GM21423 (cell line): ENCODE measurements around the gene PMEPA1.

Source experiments
- ATAC-seq: cut with Tn5 transposase; IDR thresholded peaks from one replicate; pipeline ENCODE4 v1.9.1; 2021; ENCODE audit warnings: mild to moderate bottlenecking, moderate library complexity; ENCODE audit not compliant: unreplicated experiment

Gene PMEPA1

DNA sequence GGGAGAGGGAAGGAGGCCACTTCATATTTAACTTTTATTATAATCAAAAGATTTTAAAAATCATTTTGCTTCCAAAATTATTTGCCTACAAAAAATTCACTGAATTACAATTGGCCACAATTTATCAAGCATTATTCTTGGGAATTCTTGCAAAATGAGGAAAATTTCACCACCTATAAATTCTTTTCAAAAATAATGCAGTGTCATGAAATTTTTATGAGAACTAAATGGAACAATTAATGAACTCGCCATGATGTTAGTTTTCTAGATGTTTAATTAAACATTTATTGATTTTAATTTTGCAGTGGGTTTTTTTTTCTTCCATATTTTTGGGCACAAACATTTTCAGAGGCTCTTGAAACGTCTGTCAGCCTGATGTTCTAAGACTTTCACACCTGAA is 83.8 kb downstream of the PMEPA1 start:
- ATAC-seq, result no peak

DNA sequence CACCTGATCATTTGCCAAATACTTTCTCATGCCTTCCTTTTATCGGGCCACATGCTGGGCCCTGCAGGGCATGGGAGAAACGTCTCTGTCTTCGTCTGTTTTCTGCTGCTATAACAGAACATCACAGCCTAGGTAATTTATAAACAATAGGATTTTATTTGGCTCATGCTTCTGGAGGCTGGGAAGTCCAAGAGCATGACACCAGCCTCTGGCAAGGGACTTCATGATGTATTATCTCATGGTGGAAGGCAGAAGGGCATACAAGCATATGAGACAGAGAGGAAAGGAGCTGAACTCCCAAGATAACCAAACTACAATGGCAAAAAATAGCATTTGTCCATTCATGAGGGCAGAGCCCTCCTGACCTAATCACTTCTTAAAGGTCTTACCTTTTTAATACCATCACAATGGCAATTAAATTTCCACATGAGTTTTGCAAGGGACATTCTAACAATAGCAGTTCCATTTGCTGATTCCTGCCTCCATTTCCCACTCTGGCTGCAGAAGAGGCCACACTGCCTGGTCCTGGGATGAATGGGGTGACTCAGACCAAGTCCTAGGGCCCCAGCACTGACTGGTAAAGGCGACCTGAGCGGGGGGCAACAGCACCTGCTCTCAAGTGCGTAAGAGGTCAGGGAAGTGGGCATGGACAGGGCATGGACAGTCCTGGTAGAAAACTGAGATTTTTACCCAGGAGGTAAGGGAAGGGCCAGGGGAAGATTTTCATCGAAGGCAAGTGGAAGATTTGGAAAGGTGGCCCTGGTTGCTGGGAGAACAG is 84.4 kb downstream of the PMEPA1 start:
- ATAC-seq, result no peak

DNA sequence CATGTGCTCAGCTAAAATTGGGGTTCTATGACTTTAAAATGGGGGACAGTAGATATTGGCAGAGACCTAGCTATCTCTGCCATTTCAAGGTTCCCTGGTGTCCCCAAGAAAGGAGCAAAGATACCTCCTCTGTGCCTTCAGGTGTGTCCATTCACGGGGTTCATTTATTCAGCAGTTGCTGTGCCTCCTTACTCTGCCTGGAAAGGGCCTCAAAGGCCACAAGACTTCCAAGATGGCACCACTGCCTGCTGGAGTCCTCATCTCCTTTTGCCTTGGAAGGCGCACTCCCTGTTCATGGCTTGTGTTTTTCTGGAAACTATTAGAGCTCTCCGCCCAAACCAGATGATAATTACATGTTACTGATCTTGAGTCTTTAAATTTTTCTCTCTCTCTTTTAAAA is 85.7 kb downstream of the PMEPA1 start:
- no peak for ATAC-seq

DNA sequence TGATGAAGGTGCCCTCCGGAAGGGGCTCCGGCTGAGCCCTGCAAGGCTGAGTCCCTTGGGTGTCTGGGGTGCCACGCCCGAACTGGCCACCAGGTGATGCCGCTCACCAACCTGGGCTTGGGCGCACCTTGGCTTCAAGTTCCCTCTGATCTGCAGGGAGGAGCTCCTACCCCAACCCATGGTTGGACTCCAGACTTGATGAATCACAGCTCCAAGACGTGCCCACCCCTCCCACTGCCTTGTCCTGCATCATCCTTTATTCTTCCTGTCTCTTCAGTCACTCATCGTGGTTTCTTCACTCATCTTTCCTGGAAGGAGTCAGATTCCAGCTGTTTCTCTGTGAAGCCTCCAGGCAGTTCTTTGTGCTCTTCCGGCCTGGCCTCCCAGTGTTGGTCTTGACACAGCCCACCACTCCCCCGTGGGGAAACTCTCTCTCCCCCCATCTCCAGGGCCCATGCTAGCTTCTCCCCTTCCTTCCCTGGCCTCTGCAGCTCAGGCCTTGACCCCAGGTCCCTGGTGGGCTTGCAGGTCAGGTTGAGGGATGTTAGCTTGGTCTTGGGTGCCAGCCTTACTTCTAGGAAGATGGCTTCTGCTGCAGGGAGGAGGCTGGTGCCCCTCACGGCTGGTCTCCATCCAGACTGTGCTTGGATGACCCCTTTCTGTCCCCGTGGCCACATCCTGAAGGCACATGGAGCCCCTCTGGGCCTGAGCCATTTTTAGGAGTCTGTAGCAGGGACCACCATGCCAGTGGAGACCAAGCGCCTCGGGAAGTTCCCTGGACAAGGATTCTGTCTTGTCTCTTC is 87.0 kb downstream of the PMEPA1 start:
- no peak for ATAC-seq

DNA sequence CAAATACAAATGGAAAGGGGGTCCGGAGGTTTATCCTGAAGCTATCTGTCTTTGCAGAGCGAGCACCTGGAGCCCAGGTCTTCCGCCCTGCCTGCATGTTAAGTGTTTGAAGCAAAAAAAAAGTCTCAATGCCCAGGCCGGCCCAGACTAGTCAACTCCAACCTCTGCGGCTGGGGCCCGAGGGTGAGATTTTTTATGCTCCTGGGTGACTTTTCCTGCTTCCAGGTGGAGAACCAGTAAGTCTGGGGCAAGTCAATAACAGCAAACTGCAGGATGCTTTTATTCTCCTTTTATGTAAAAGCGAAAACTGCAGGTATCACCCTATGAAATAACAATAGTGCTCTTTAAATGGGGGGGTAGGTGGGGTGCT is 87.6 kb downstream of the PMEPA1 start:
- ATAC-seq, result no peak

DNA sequence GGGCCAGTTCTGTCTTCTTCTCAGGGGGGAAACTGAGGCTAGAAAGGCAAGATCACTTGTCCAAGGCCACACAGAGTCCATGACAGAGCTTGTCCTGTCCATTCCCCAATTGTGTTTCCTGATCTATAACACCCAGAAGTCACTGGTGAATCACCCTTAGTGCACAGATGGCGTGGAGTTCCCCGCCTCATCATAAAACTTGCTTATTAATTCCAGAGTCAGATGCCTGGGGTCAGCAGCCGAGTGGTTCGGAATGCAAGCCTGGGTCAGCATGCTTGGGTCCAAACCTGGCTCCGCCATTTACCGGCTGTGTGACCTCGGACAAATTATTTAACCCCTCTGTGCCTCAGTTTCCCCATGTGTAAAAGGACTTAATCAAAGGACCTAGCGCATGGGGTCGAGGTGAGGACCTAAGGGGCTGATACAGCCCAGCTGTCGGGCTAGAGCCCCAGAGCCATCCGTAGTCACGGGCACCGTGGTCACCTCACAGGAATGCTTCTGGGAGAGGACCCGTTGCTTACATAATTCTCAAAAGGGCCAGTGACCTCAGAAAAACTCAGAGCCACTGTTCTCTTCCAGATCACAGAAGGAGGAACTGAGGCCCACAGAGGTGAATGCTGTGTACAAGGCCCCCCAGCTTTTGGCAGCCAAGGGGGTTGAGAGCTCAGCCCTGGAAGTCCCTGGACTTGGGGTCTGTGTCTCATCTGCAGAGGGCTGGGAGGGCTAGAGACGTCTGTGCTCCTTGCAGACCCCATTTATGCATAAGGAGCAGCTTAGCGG is 88.2 kb downstream of the PMEPA1 start:
- no peak for ATAC-seq

DNA sequence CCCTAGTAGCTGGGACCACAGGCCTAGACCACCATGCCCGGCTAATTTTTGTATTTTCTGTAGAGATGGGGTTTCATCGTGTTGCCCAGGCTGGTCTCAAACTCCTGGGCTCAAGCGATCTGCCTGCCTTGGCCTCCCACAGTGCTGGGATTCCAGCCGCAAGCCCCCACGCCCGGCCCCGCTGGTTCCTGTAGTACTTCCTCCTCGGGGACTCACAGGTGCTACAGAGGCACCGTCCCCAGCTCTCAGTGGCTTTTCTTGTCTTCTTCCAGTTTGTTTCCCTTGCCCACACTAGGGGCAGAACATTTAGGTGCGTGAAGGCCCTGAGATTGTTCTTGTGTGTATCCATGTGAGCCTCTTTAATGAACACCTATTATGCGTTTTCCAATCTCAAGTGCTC is 88.8 kb downstream of the PMEPA1 start:
- no peak for ATAC-seq

DNA sequence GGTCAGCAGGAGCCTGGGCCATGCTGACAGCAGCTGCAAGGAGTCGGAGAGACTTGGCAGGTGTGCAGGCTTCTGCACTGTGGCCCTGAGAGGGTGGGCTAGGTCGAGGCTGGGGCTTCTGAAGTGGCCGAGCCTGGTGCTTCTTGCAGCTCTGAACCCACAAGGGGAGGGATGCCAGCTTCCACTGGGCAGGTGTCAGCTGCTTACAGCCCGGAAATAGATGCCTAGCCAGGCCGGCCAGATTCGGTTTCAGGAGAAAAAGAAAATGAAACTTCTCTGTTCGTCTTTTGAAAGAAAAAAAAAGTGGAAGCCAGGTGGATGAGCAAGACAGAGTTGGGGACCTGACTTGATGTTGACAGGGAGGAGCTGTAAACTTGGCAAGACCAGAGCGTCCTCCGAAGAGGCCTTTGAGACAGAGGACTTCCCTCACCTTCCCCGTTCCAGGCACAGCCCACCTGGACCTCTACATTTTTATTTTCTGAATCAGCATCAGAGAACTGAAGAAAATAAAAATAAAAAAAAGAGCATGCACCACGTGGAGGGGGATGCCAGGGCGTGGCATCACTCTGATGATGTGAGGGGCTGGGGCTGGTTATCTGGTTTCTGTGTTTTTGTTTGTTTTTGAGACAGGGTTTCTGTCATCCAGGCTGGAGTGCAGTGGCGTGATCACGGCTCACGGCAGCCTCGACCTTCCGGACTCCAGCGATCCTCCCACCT is 89.4 kb downstream of the PMEPA1 start, which contains the start of gene ZBP1:
Gene ZBP1 (minus strand): TSS at position 153 of the 717 bp plus-strand sequence. CDS start 131 bp downstream, at position 22.
- peak; percentile 50 for ATAC-seq

DNA sequence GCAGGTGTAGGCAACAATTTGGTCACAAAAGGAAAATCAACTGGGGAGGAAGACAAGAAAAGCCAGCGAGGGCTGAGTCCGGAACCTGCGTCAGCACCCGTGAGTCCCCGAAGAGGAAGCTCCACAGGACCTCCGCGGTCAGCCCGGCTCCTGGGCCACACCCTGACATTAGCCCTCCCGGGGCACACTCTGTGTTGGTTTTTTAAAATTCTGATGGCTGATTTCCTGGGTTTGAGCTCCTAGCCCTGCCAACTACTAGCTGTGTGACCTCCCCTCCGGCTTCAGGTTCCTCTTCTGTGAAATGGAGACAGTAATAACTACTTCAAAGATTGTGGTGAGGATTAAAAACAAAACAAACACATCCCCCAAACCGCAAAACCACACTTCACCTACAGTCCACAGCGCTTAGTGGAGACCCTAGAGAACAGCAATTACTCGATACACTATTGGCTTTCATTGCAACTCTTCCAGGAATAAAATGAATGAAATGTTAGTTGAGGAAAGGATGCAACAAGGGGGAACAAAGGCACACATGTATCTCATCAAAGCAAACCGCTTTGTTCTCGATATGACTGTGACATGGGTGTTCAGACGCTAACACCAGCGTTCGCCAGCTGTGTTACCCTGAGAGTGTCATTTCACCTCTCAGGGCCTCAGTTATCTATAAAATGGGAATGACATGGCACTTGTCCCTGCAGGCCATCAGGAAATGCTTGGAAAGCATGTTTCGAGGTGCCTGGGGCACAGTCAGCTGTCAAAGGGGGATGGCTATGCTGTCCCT is 90.6 kb downstream of the PMEPA1 start:
- peak; percentile 47 for ATAC-seq

DNA sequence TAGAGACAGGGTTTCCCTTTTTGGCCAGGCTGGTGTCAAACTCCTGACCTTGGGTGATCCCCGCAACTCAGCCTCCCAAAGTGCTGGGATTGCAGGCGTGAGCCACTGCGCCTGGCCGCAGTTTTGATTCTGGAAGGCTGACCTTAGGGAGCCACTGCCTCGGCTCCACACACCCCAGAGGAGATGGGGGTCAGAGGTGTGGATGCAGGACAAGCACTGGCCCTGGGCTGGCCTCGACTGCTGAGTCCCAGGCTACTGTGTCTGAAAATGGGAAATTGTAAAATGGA is 91.1 kb downstream of the PMEPA1 start:
- ATAC-seq, result no peak

DNA sequence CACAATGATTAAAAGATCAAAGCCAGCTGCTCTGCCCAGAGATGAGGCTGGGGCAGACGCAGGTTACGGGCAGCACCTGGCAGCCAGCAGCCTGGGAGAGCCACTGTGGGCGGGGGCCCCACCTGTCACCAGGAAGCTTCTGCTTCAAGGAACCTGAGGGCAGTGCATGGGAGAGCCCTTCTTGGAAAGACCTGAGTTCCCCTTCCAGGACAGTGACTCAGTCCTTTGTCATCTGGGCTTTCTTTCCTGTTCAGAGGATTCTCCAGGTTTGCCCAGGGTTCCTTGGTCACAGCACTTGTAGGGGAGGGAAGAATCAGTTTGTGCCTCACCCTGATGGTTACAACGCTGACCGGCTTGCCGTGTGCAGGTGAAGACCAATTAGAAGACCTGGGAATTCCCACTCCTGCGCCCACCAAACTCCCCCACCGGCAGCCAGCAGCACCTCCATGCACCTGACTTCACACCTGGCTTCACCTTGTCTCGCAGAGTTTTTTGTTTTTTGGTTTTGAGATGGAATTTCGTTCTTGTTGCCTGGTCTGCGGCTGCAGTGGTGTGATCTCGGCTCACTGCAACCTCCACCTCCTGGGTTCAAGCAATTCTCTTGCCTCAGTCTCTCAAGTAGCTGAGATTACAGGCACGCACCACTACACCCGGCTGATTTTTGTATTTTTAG is 91.6 kb downstream of the PMEPA1 start:
- ATAC-seq, result no peak

DNA sequence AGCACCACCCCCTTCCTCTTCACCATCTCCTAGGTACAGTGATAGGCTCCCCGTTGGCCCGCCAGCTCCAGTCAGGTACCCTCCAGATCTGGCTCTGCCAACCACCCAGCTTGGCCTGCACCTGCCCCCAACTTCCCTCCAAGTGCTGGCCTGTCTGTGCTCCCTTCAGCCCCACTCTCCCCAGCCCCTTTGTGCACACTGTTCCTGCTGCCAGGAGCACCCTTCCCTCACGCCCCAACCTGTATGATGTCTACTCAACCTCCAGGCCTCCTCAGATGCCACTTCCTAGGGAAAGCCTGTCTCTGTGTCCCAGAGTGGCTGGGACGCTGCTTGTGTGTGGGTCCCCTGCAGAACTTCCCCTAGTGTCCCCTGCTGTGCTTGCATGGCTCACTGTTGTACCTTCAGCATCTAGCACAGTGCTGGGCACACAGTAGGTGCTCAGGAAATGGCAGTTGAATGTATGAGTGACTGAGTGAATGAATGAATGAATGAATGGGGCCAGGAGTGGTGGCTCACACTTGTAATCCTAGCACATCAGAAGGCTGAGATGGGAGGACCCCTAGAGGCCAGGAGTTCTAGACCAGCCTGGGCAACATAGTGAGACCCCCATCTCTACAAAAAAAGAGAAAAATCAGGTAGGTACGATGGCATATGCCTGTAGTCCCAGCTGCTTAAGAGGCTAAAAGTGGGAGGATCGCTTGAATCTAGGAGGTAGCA is 92.6 kb downstream of the PMEPA1 start:
- ATAC-seq, result no peak

DNA sequence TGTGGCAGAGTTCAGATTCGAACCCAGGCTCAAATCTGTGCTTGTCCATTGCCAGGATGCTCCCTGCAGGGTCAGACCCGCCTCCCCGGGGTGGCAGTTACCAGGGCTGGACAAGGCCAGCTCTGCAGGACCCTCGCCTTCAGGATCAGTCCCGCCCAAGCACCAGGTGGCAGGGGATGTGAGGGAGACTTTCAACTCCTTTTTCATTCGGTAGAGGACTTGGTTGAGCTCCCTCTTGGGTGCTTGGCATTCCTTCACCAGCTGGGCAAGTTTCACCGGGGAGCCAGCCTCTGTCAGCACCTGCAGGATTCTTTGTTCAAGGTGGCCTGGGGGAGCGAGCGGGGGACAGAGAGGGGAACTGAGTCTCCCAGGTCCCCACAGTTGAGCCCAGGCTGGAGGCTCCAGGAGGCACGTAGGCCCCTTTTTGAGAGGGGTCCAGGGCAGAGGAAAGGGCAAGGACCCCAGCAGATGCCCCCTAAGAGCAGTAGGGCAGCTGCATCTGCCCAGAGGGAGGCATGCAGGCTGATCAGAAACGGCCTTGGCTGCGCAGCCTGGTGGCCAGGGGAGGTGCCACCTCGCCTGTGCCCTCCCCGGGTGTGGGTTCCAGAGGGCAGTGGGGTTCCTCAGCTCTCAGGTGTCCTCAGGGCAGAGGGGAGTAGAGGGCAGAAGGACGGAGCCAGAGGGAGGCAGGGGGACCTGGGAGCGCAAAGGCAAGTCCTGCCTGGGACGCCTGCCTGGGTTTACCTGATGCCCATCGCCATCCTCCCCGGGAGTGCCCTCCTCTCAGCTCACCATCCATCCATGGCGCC is 93.5 kb downstream of the PMEPA1 start:
- no peak for ATAC-seq

DNA sequence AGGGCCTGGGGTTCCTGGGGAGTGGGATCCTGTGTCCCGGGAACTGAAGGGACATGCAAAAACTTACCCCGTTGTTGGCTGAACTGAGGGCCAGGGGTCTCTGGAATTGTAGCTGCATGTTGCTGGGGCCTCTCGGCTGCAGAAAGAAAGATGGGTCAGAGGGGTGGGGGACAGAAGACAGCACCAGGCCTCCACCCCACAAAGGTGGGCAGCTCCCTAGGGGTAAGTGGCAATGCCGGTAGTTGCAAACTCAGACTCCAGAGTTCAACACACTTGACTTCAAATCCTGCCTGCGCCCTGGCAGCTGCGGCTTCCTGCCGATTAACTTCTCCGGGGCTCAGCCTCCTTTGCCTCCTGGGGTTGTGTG is 94.4 kb downstream of the PMEPA1 start:
- ATAC-seq, result no peak

DNA sequence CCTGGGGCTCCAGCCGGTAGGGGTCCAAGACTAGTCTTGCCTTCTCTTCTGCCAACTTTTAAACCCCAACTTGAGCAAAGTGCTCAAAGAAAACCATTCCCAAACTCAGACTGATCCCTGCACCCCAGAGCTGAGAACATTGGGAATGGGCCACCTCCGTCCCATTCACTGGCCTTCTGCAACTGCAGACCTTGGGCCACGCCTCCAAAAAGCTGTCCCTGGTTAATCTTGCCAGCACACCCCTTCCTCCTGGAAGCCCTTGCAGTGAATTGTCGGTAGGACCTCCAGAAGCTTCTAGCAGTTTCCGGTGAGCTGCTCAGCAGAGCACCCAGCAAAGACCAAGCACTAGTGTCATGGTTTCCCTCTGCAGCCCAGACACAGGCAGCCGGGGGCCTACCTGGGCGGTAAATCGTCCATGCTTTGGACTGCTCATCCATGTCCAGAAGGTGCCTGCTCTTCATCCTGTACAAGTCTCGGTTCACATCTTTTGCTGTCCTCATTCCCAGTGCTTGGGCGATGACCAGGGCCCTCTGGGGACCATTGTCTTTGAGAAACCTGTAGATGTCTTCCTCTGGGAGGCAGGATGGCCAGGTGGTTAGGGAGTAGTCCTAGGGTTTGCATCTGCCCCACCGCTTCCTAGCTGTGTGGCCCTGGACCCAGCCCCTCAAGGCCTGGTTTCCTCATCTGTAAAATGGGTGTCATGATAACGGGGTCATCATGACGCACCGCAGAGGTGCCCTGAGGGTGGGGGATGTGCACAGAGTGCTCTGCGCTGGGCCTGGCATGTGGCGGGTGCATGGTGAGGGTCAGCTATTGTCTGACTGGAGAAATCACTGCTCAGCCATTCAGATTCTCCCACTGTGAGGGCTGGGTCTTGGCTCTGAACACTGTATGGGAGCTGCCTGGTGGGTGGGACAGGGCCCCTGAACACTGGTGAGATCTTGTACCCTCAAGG is 95.0 kb downstream of the PMEPA1 start:
- no peak for ATAC-seq

DNA sequence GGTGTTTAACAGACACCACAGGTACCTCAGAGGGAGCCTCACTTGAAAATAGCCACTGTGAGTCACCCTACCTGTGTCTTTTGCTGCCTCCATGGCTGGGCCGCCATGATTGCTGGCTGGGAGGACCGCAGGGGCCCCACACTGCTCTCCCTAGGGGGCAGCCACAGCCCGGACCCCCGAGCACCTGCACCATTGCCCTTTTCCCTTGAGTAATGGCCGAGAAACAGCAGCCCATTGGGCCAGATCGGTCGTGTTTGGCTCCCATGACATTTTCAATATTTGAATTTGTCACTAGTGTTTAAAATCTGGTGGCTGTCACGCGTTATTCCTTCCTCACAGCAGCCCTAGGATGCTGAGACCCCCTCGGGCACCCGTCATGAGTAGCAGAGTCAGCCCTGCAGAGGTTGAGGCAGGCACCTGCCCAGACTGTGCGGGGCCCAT is 96.3 kb downstream of the PMEPA1 start:
- no peak for ATAC-seq

DNA sequence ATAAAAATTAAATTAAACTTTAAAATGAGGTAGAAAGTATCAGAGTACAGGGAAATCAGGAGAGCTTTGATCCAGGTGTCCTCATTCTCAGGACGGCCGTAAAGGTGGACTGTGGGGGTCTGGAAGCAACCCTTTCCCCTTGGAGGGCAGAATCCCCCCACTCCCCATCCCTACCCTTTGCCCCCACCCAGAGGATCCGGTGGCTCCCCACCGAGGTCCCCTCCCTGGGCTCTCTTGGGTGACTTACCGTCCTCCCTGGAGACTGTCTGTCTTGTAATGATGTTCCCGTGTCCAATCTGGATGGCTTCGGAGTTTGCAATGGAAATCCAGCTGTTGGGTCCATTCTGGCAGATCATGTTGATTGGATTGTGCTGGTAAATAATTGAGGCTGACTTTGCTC is 96.9 kb downstream of the PMEPA1 start:
- ATAC-seq, result no peak
